ENCODE measurements around the gene SLC11A2.

- TF ChIP-seq YY1 (IDR thresholded peaks at IDR 0.05; ENCODE audit: insufficient read depth, insufficient read length) (no peak), SUZ12 (IDR thresholded peaks at IDR 0.05; ENCODE audit: extremely low read depth, insufficient read depth, insufficient read length) (no peak), ZNF274 (IDR thresholded peaks at IDR 0.05; ENCODE audit: low read depth, low read length) (no peak)
Measured at GRCh38 chr12:51062631-51063397, 36.6 kb upstream of the SLC11A2 start.
